NT2/D1 (cell line): ENCODE measurements around the gene JOSD2.

ENCODE experiments used
- YY1 ChIP-seq: IDR thresholded peaks from 2 replicates; pipeline ENCODE4 v1.6.1; 2011; ENCODE audit not compliant: insufficient read length, insufficient read depth
- ZNF274 ChIP-seq: IDR thresholded peaks from 2 replicates; pipeline ENCODE4 v1.6.1; 2011; ENCODE audit warnings: mild to moderate bottlenecking, low read depth, low read length

- TF ChIP-seq YY1 (no peak), ZNF274 (no peak)
Measured at GRCh38 chr19:50553134-50553703, 42.2 kb upstream of the JOSD2 start.
